HEK293 (cell line): Measurements from ENCODE around the gene PDIA6.

Source experiments
- CTCF ChIA-PET: fragments of 350-600 bp; formaldehyde crosslinking; extraction: SDS; loops from one replicate; lab custom pipeline; 2021; ENCODE audit warnings: antibody characterized with exemption; lab: Yijun Ruan, JAX
- POLR2A ChIA-PET: fragments of 300-600 bp; formaldehyde crosslinking; extraction: SDS; loops from one replicate; lab custom pipeline; 2020; ENCODE audit warnings: antibody characterized with exemption, inconsistent platforms; lab: Yijun Ruan, JAX
- H3K27ac ChIP-seq: fragments of 200-500 bp; sonication (Bioruptor generic); 2 replicates; pipeline ENCODE4 v1.5.1; 2014; ENCODE audit warnings: low read depth, low read length, control low read depth, inconsistent platforms; ENCODE audit errors: extremely low read depth
- H3K36me3 ChIP-seq, 2 experiments: fragments of 200-500 bp in 1 of 2; sonication (Bioruptor generic) in 1 of 2; 1 replicate in 1 of 2; 2 replicates in 1 of 2; pipeline ENCODE4 v1.5.1; 2014 to 2017; ENCODE audit warnings: inconsistent platforms in 2 of 2, low read length in 2 of 2; ENCODE audit not compliant: control insufficient read depth in 2 of 2, insufficient read depth in 1 of 2
- H3K4me1 ChIP-seq: fragments of 200-500 bp; sonication (Bioruptor generic); 2 replicates; pipeline ENCODE4 v1.5.1; 2014; ENCODE audit warnings: mild to moderate bottlenecking, low read length, inconsistent platforms; ENCODE audit not compliant: control insufficient read depth, insufficient read depth
- H3K4me3 ChIP-seq: 2 replicates; pipeline ENCODE4 v1.5.1; 2011; ENCODE audit warnings: low read depth, mild to moderate bottlenecking, control low read depth, low read length, moderate library complexity
- H3K9me3 ChIP-seq: fragments of 200-500 bp; sonication (Bioruptor generic); 2 replicates; pipeline ENCODE4 v1.5.1; 2014; ENCODE audit warnings: low read depth, low read length, inconsistent platforms; ENCODE audit not compliant: control insufficient read depth, insufficient read depth
- FEZF1 ChIP-seq: fragments of 450-650 bp; formaldehyde crosslinking; IDR thresholded peaks from 2 replicates; pipeline ENCODE4 v1.5.1; 2016; ENCODE audit warnings: missing biosample characterization, missing genetic modification characterization
- KLF10 ChIP-seq: fragments of 450-650 bp; IDR thresholded peaks from 2 replicates; pipeline ENCODE4 v1.5.1; 2018; ENCODE audit warnings: missing biosample characterization, mild to moderate bottlenecking, missing genetic modification characterization
- RBAK ChIP-seq: fragments of 450-650 bp; formaldehyde crosslinking; IDR thresholded peaks from 2 replicates; pipeline ENCODE4 v1.5.1; 2016; ENCODE audit warnings: missing biosample characterization, missing genetic modification characterization
- REST ChIP-seq: fragments of 450-650 bp; formaldehyde crosslinking; IDR thresholded peaks from 2 replicates; pipeline ENCODE4 v1.5.1; 2016; ENCODE audit warnings: missing biosample characterization, missing genetic modification characterization
- ZNF138 ChIP-seq: fragments of 450-650 bp; formaldehyde crosslinking; IDR thresholded peaks from 2 replicates; pipeline ENCODE4 v1.5.1; 2016; ENCODE audit warnings: missing biosample characterization, missing genetic modification characterization, borderline replicate concordance
- ZNF140 ChIP-seq: fragments of 450-650 bp; formaldehyde crosslinking; IDR thresholded peaks from 2 replicates; pipeline ENCODE4 v1.5.1; 2016; ENCODE audit warnings: missing biosample characterization, missing genetic modification characterization
- ZNF16 ChIP-seq: fragments of 450-650 bp; formaldehyde crosslinking; IDR thresholded peaks from 2 replicates; pipeline ENCODE4 v1.5.1; 2016; ENCODE audit warnings: low read depth, missing biosample characterization, missing genetic modification characterization
- ZNF184 ChIP-seq: fragments of 450-650 bp; IDR thresholded peaks from 2 replicates; pipeline ENCODE4 v1.5.1; 2018; ENCODE audit warnings: missing biosample characterization, mild to moderate bottlenecking, missing genetic modification characterization
- ZNF19 ChIP-seq: fragments of 450-650 bp; formaldehyde crosslinking; IDR thresholded peaks from 2 replicates; pipeline ENCODE4; 2016; ENCODE audit warnings: missing biosample characterization, missing genetic modification characterization, low read depth
- ZNF311 ChIP-seq: fragments of 450-650 bp; formaldehyde crosslinking; IDR thresholded peaks from 2 replicates; pipeline ENCODE4 v1.5.1; 2017; ENCODE audit warnings: missing biosample characterization, missing genetic modification characterization, borderline replicate concordance
- ZNF324 ChIP-seq: fragments of 450-650 bp; formaldehyde crosslinking; IDR thresholded peaks from 2 replicates; pipeline ENCODE4 v1.5.1; 2016; ENCODE audit warnings: missing biosample characterization, missing genetic modification characterization
- ZNF335 ChIP-seq: fragments of 450-650 bp; formaldehyde crosslinking; conservative IDR thresholded peaks from 2 replicates; pipeline ENCODE4 v1.5.1; 2016; ENCODE audit warnings: missing biosample characterization, missing genetic modification characterization
- ZNF366 ChIP-seq: fragments of 450-650 bp; formaldehyde crosslinking; conservative IDR thresholded peaks from 2 replicates; pipeline ENCODE4 v1.5.1; 2016; ENCODE audit warnings: missing biosample characterization, missing genetic modification characterization
- ZNF544 ChIP-seq: fragments of 450-650 bp; formaldehyde crosslinking; IDR thresholded peaks from 2 replicates; pipeline ENCODE4 v1.5.0; 2017; ENCODE audit warnings: missing biosample characterization, missing genetic modification characterization
- ZNF549 ChIP-seq: fragments of 450-650 bp; IDR thresholded peaks from 2 replicates; pipeline ENCODE4 v1.5.1; 2018; ENCODE audit warnings: missing biosample characterization, missing genetic modification characterization, mild to moderate bottlenecking, inconsistent platforms, moderate library complexity
- ZNF561 ChIP-seq: fragments of 450-650 bp; IDR thresholded peaks from 2 replicates; pipeline ENCODE4 v1.5.1; 2018; ENCODE audit warnings: missing biosample characterization, missing genetic modification characterization, borderline replicate concordance
- ZNF571 ChIP-seq: fragments of 450-650 bp; formaldehyde crosslinking; IDR thresholded peaks from 2 replicates; pipeline ENCODE4 v1.5.0; 2017; ENCODE audit warnings: missing biosample characterization, missing genetic modification characterization
- ZNF621 ChIP-seq: fragments of 450-650 bp; formaldehyde crosslinking; IDR thresholded peaks from 2 replicates; pipeline ENCODE4 v1.5.1; 2017; ENCODE audit warnings: missing biosample characterization, missing genetic modification characterization
- ZNF670 ChIP-seq: fragments of 450-650 bp; formaldehyde crosslinking; IDR thresholded peaks from 2 replicates; pipeline ENCODE4 v1.5.1; 2016; ENCODE audit warnings: missing biosample characterization, missing genetic modification characterization, low read depth
- ZNF76 ChIP-seq: fragments of 450-650 bp; formaldehyde crosslinking; IDR thresholded peaks from 2 replicates; pipeline ENCODE4; 2016; ENCODE audit warnings: low read depth, missing biosample characterization, missing genetic modification characterization, borderline replicate concordance
- ZSCAN18 ChIP-seq: fragments of 450-650 bp; formaldehyde crosslinking; IDR thresholded peaks from 2 replicates; pipeline ENCODE4 v1.5.1; 2016; ENCODE audit warnings: missing biosample characterization, missing genetic modification characterization
- TF ChIP-seq, protein P1 (sequence below): IDR thresholded peaks from 2 replicates; pipeline ENCODE4 v1.6.1; 2011; ENCODE audit warnings: mild to moderate bottlenecking, low read depth, low read length, borderline replicate concordance
- TF ChIP-seq, protein P2 (sequence below): fragments of 450-650 bp; formaldehyde crosslinking; IDR thresholded peaks from 2 replicates; pipeline ENCODE4 v1.5.1; 2017; ENCODE audit warnings: missing biosample characterization, missing genetic modification characterization

PDIA6 gene

GRCh38 chr2:10839813-10840212 is 27.2 kb upstream of the PDIA6 start:
- peak; percentile 95 for TF ChIP-seq REST (tag by site-specific recombination)
- no peak for TF ChIP-seq ZSCAN18
- H3K4me1 ChIP-seq, result peaks cover 2% of the 10 kb centered on the region; the same call in 1 of the 2 replicates
- H3K9me3 ChIP-seq, result no peaks in the 10 kb centered on the region
- H3K36me3 ChIP-seq, result no peaks in the 10 kb centered on the region
- H3K4me3 ChIP-seq, result no peak overlapping the region
- no peak overlapping the region for H3K27ac ChIP-seq
- ChIA-PET CTCF (interaction anchor here (0.6 to 9.5 kb wide), 2 partner anchors 281 to 1223 kb away, joined by 3 to 185 read pairs; no protein-coding TSS in a partner anchor), POLR2A (no interaction called here)

DNA sequence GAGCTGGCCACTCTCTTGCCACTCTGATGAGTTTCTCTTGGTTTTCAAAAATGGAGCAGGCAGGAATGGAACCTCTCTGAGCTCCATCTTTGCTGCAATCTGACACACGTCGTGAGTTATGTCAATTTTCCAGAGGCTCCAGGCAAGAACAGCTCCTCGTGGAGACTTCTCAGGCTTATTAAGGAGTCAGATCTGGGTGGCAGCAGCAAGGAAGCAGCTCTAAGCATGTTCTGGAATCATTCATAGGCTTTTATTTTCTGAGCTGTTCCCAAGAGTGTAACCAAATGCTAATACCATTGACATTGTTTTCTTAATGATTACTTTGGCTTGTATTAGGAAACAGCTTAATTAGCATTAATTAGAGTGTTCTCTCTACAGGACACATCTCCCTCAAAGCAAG is 26.1 kb upstream of the PDIA6 start:
- ChIA-PET POLR2A (no interaction called here), CTCF (interaction anchor here (0.6 to 9.5 kb wide), 5 partner anchors 9 to 294 kb away, joined by 3 to 185 read pairs (median 4); a partner anchor contains a TSS)
- Histone ChIP-seq H3K27ac (no peak overlapping the region), H3K4me1 (peaks cover 2% of the 10 kb centered on the region; the same call in 1 of the 2 replicates), H3K4me3 (no peak overlapping the region), H3K36me3 (no peaks in the 10 kb centered on the region), H3K9me3 (no peaks in the 10 kb centered on the region)
- TF ChIP-seq ZNF76 (tag by site-specific recombination), result no peak
- TF ChIP-seq ZNF571 (tag by site-specific recombination), result no peak
- TF ChIP-seq ZNF549 (tag by site-specific recombination), result no peak
- no peak for TF ChIP-seq FEZF1 (tag by site-specific recombination)
- TF ChIP-seq ZNF138 (tag by site-specific recombination), result no peak
- no peak for TF ChIP-seq ZNF670 (tag by site-specific recombination)
- TF ChIP-seq ZNF19 (tag by site-specific recombination), result no peak
- TF ChIP-seq RBAK (tag by site-specific recombination), result no peak
- TF ChIP-seq, protein P1, sequence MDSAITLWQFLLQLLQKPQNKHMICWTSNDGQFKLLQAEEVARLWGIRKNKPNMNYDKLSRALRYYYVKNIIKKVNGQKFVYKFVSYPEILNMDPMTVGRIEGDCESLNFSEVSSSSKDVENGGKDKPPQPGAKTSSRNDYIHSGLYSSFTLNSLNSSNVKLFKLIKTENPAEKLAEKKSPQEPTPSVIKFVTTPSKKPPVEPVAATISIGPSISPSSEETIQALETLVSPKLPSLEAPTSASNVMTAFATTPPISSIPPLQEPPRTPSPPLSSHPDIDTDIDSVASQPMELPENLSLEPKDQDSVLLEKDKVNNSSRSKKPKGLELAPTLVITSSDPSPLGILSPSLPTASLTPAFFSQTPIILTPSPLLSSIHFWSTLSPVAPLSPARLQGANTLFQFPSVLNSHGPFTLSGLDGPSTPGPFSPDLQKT, result no peak
- no peak for TF ChIP-seq ZNF324

DNA sequence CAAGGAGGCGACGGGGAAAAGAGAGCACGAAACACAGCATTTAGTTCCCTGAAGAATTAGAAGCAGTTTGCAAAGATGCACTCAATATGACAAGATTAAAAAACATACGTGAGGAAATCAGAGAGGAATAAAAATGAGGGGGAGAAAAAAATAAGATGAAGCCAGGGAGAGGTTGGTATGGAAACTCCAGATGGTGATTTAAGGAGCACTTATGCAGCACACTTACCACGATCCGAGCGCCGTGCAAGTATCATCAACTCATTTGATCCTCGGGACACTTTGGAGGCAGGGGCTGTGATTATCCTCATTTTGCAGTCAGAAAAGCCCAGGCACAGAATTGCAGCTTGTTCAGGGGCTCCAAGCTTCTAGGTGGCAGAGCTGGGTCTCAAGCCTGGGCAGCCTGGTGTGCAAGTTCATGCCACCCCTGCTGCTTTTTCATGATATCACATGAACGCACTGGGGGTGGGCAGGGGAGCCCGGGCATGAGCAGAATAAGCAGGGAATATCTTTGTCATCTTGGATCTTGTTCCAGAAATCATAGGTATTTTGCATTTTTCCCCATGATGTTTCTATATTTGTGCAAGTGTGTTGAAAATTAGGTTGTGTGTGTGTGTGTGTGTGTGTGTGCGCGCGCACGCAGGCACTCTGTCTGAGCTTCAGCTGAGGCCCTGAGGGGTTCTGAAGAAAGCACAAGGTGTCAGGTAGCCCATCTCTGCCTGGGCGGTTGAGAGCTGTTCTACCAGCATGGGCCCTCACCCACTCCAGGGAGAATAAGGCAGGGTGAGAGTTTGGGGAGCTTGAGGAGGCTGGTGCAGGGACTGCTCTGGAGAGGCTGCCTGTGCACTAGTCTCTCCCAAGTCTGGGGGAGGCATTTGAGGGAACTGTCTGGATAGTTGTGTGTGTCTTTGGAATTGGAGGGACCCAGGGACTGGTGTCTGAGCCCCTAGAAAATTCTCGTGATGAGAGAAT is 25.0 kb upstream of the PDIA6 start:
- Histone ChIP-seq H3K36me3 (no peaks in the 10 kb centered on the region), H3K27ac (no peak overlapping the region), H3K4me1 (peaks cover 2% of the 10 kb centered on the region; the same call in 1 of the 2 replicates), H3K9me3 (no peaks in the 10 kb centered on the region), H3K4me3 (no peak overlapping the region)
- CTCF ChIA-PET, result interaction anchor here (0.6 to 9.5 kb wide), 5 partner anchors 73 to 295 kb away, joined by 3 to 185 read pairs (median 3); a partner anchor contains a TSS
- POLR2A ChIA-PET, result no interaction called here
- TF ChIP-seq ZNF366 (tag by site-specific recombination) (no peak), FEZF1 (tag by site-specific recombination) (no peak), ZNF324 (no peak), ZNF140 (tag by site-specific recombination) (no peak), ZNF311 (no peak), ZNF561 (tag by site-specific recombination) (no peak), ZNF544 (tag by site-specific recombination) (no peak), ZNF621 (tag by site-specific recombination) (no peak), ZNF184 (tag by site-specific recombination) (no peak), ZNF335 (tag by site-specific recombination) (no peak), ZNF16 (tag by site-specific recombination) (no peak), KLF10 (tag by site-specific recombination) (no peak)
- TF ChIP-seq, protein P2, sequence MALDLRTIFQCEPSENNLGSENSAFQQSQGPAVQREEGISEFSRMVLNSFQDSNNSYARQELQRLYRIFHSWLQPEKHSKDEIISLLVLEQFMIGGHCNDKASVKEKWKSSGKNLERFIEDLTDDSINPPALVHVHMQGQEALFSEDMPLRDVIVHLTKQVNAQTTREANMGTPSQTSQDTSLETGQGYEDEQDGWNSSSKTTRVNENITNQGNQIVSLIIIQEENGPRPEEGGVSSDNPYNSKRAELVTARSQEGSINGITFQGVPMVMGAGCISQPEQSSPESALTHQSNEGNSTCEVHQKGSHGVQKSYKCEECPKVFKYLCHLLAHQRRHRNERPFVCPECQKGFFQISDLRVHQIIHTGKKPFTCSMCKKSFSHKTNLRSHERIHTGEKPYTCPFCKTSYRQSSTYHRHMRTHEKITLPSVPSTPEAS (tag by site-specific recombination), result no peak
